IMR-90 (cell line): ENCODE results near the gene SPATA13. TPM values are rescaled to one million over a fixed set of nuclear protein-coding genes. Genes with fewer than 3 reads are reported as not detected.

Source experiments
- ATAC-seq: fragments of 200-7000 bp; cut with Tn5 transposase; 2 replicates; pipeline ENCODE4 v1.9.1; 2020; ENCODE audit warnings: low read depth, mild to moderate bottlenecking, moderate library complexity
- BruUV-seq: library from RNA; stranded (reverse); fragments of 400-500 nt; replicated peaks from 2 replicates; lab custom pipeline; 2021; lab: Mats Ljungman, UMichigan
- CTCF ChIA-PET: fragments of 300-600 bp; formaldehyde crosslinking; extraction: SDS; loops from one replicate; lab custom pipeline; 2021; ENCODE audit warnings: antibody characterized with exemption; lab: Yijun Ruan, JAX
- POLR2A ChIA-PET: fragments of 300-600 bp; sonication (Branson Sonifier 250); formaldehyde crosslinking; loops from one replicate; lab custom pipeline; 2022; ENCODE audit warnings: antibody characterized with exemption; ENCODE audit not compliant: unreplicated experiment; lab: Charles Lee
- DNase-seq: peaks from one replicate; pipeline ENCODE4 v3.0.0; 2013
- H2AFZ ChIP-seq: replicated peaks from 2 replicates; pipeline ENCODE3; 2013; ENCODE audit warnings: low read length, mild to moderate bottlenecking; ENCODE audit not compliant: poor library complexity
- H2AK5ac ChIP-seq: 2 replicates; pipeline ENCODE4 v1.6.1; 2013; ENCODE audit warnings: low read depth, low read length, inconsistent platforms
- H2AK9ac ChIP-seq: replicated peaks from 2 replicates; pipeline ENCODE3; 2013; ENCODE audit warnings: mild to moderate bottlenecking, low read depth, low read length, moderate library complexity; ENCODE audit not compliant: poor library complexity
- H2BK120ac ChIP-seq: 2 replicates; pipeline ENCODE4 v1.6.1; 2013; ENCODE audit warnings: low read depth, low read length, inconsistent platforms
- H2BK15ac ChIP-seq: 3 replicates; pipeline ENCODE4 v1.6.1; 2013; ENCODE audit warnings: low read depth, low read length, inconsistent platforms
- H2BK20ac ChIP-seq: 2 replicates; pipeline ENCODE4 v1.6.1; 2013; ENCODE audit warnings: low read depth, mild to moderate bottlenecking, inconsistent platforms, low read length, moderate library complexity
- H2BK5ac ChIP-seq: 2 replicates; pipeline ENCODE4 v1.6.1; 2013; ENCODE audit warnings: mild to moderate bottlenecking, low read depth, low read length, inconsistent platforms; ENCODE audit not compliant: poor library complexity, severe bottlenecking
- H3K14ac ChIP-seq: replicated peaks from 2 replicates; pipeline ENCODE4 v1.6.1; 2013; ENCODE audit warnings: low read depth, low read length, inconsistent platforms
- H3K18ac ChIP-seq: 2 replicates; pipeline ENCODE4 v1.6.1; 2013; ENCODE audit warnings: low read depth, low read length, control low read depth
- H3K23ac ChIP-seq: 2 replicates; pipeline ENCODE4 v1.6.1; 2013; ENCODE audit warnings: low read depth, low read length, inconsistent platforms
- H3K27ac ChIP-seq: 2 replicates; pipeline ENCODE4 v1.5.1; 2013; ENCODE audit warnings: mild to moderate bottlenecking, control low read depth, low read length; ENCODE audit not compliant: insufficient read depth
- H3K27me3 ChIP-seq: 2 replicates; pipeline ENCODE4 v1.6.1; 2013; ENCODE audit warnings: low read length; ENCODE audit not compliant: control insufficient read depth, insufficient read depth
- H3K36me3 ChIP-seq: 2 replicates; pipeline ENCODE4 v1.6.1; 2013; ENCODE audit warnings: low read length, mixed read lengths; ENCODE audit not compliant: control insufficient read depth, insufficient read depth
- H3K4ac ChIP-seq: 2 replicates; pipeline ENCODE4 v1.6.1; 2013; ENCODE audit warnings: low read depth, low read length, inconsistent platforms
- H3K4me1 ChIP-seq: 2 replicates; pipeline ENCODE4 v1.6.1; 2013; ENCODE audit warnings: low read length, mixed read lengths; ENCODE audit not compliant: control insufficient read depth, insufficient read depth
- H3K4me2 ChIP-seq: 2 replicates; pipeline ENCODE4 v1.6.1; 2013; ENCODE audit warnings: low read depth, mild to moderate bottlenecking, control low read depth, low read length, moderate library complexity
- H3K4me3 ChIP-seq: 2 replicates; pipeline ENCODE4 v1.5.1; 2013; ENCODE audit warnings: low read depth, mild to moderate bottlenecking, control low read depth, low read length, moderate library complexity; ENCODE audit not compliant: insufficient read depth
- H3K56ac ChIP-seq: 2 replicates; pipeline ENCODE4 v1.6.1; 2013; ENCODE audit warnings: low read length, inconsistent platforms; ENCODE audit not compliant: insufficient read depth; ENCODE audit errors: extremely low read depth
- H3K79me1 ChIP-seq, 2 experiments: 2 replicates each; pipeline ENCODE4 v1.6.1; 2013; ENCODE audit warnings: low read length in 2 of 2, inconsistent platforms in 1 of 2, low read depth in 1 of 2
- H3K9ac ChIP-seq: 2 replicates; pipeline ENCODE4 v1.6.1; 2013; ENCODE audit warnings: low read depth, low read length, control low read depth
- H3K9me1 ChIP-seq: 2 replicates; pipeline ENCODE4 v1.6.1; 2013; ENCODE audit warnings: low read length, inconsistent platforms; ENCODE audit not compliant: insufficient read depth
- H3K9me3 ChIP-seq: 2 replicates; pipeline ENCODE4 v1.6.1; 2013; ENCODE audit warnings: low read length; ENCODE audit not compliant: control insufficient read depth, insufficient read depth
- H4K20me1 ChIP-seq: 2 replicates; pipeline ENCODE4 v1.6.1; 2013; ENCODE audit warnings: low read length, inconsistent platforms; ENCODE audit not compliant: insufficient read depth
- H4K5ac ChIP-seq: 2 replicates; pipeline ENCODE4 v1.6.1; 2013; ENCODE audit warnings: mild to moderate bottlenecking, low read depth, low read length, control low read depth
- H4K8ac ChIP-seq, 2 experiments: 2 replicates each; pipeline ENCODE4 v1.6.1; 2013; ENCODE audit warnings: low read depth in 2 of 2, low read length in 2 of 2, control low read depth in 1 of 2, inconsistent platforms in 1 of 2
- H4K91ac ChIP-seq: 2 replicates; pipeline ENCODE4 v1.6.1; 2013; ENCODE audit warnings: low read depth, low read length, inconsistent platforms; ENCODE audit not compliant: insufficient read depth
- BHLHE40 ChIP-seq: fragments of 150-350 bp; IDR thresholded peaks from 2 replicates; pipeline ENCODE4 v1.6.1; 2016; ENCODE audit warnings: mild to moderate bottlenecking, low read depth, low read length
- CTCF ChIP-seq: conservative IDR thresholded peaks from 2 replicates; pipeline ENCODE4 v1.5.1; 2012; ENCODE audit warnings: mild to moderate bottlenecking, low read depth, low read length, improper control_type of control experiment
- ELK1 ChIP-seq: fragments of 150-350 bp; IDR thresholded peaks from 2 replicates; pipeline ENCODE4 v1.6.1; 2016; ENCODE audit warnings: low read depth, mild to moderate bottlenecking, low read length, moderate library complexity, borderline replicate concordance
- FOS ChIP-seq: fragments of 150-350 bp; IDR thresholded peaks from 2 replicates; pipeline ENCODE4 v1.6.1; 2016; ENCODE audit warnings: low read depth, low read length
- MAFK ChIP-seq: IDR thresholded peaks from 2 replicates; pipeline ENCODE4 v1.6.1; 2012; ENCODE audit warnings: low read depth, low read length, improper control_type of control experiment
- MXI1 ChIP-seq: IDR thresholded peaks from 2 replicates; pipeline ENCODE4 v1.6.1; 2012; ENCODE audit warnings: low read depth, mild to moderate bottlenecking, low read length, moderate library complexity, borderline replicate concordance
- NFE2L2 ChIP-seq: fragments of 150-350 bp; IDR thresholded peaks from 2 replicates; pipeline ENCODE4 v1.6.1; 2016; ENCODE audit warnings: low read depth, mild to moderate bottlenecking, low read length
- POLR2A ChIP-seq: IDR thresholded peaks from 2 replicates; pipeline ENCODE4 v1.6.1; 2012; ENCODE audit warnings: mild to moderate bottlenecking, low read depth, low read length
- RAD21 ChIP-seq: IDR thresholded peaks from 2 replicates; pipeline ENCODE4 v1.6.1; 2012; ENCODE audit warnings: low read length, improper control_type of control experiment
- RCOR1 ChIP-seq: IDR thresholded peaks from 2 replicates; pipeline ENCODE4 v1.6.1; 2012; ENCODE audit warnings: mild to moderate bottlenecking, low read length, improper control_type of control experiment; ENCODE audit not compliant: insufficient replicate concordance
- RFX5 ChIP-seq: IDR thresholded peaks from 2 replicates; pipeline ENCODE4 v1.8.0; 2012; ENCODE audit warnings: low read depth, mild to moderate bottlenecking, low read length, moderate library complexity
- SMC3 ChIP-seq: fragments of 150-350 bp; IDR thresholded peaks from 2 replicates; pipeline ENCODE4 v1.6.1; 2016; ENCODE audit warnings: low read depth, mild to moderate bottlenecking, antibody characterized with exemption, low read length, moderate library complexity
- WGBS, 2 experiments: methylation state at CpG; one replicate each; pipeline versions ENCODE4 v1.1.5 to v1.1.7; 2013; ENCODE audit warnings: missing lambda C conversion rate in 2 of 2; ENCODE audit not compliant: insufficient read length in 1 of 2; ENCODE audit errors: extremely low coverage in 2 of 2; 5-methylcytosine and 5-hydroxymethylcytosine counted together
- dilution Hi-C: fragments of 300-500 bp; cut with HindIII; formaldehyde crosslinking; loops from one replicate; pipeline ENCODE4 v1.14.3; 2018; ENCODE audit warnings: low sequenced_read_pairs; ENCODE audit not compliant: unreplicated experiment
- in situ Hi-C: fragments of 300-500 bp; cut with MboI; formaldehyde crosslinking; loops from 3 replicates; pipeline ENCODE4 v1.14.3; 2019; ENCODE audit warnings: low sequenced_read_pairs, inconsistent platforms, mixed read lengths
- intact Hi-C: fragments of 100-400 bp; cut with micrococcal nuclease; formaldehyde crosslinking; loops from 2 replicates; pipeline ENCODE4 v1.10.0; 2022
- polyA plus RNA-seq, 3 experiments: library from polyadenylated mRNA; depleted of rRNA; stranded (reverse); fragments of >200 nt; gene quantifications; 2 replicates each; pipeline ENCODE4 v1.2.3, GENCODE V29; 2012; ENCODE audit warnings: low replicate concordance in 1 of 3
- total RNA-seq: library from RNA; depleted of rRNA; stranded (reverse); fragments of >200 nt; gene quantifications from 2 replicates; pipeline ENCODE4 v1.2.3, GENCODE V29; 2012
- TF ChIP-seq, protein P1 (sequence below): fragments of 150-350 bp; IDR thresholded peaks from 2 replicates; pipeline ENCODE4 v1.6.1; 2017; ENCODE audit warnings: mild to moderate bottlenecking, antibody characterized with exemption, low read length, low read depth

Gene SPATA13
- total and polyA plus RNA-seq, 2 of the 4 experiments (the other 2 are of a cell fraction), result 10.5 to 12.5 TPM

DNA sequence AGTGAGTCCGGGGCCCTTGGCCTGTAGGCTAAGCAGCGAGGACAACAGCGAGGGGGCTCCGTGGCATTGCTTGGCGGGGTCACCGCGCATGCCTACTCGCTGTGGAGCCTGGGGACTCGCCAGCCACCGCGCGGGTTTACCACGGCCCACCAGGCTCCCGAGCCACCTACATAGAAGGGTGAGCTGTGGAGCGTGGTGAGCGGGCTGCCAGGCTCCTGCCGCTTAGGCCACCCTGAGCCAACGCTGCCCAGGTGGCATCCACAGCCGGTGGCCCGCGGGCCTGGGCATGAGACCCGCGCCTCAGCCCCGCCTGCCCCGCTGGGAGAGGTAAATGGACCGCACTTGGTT lies 180.1 kb downstream of the SPATA13 start:
- no peak overlapping the region for H3K18ac ChIP-seq
- H3K56ac ChIP-seq, result no peak overlapping the region
- H2BK5ac ChIP-seq, result no peak overlapping the region
- H3K4me1 ChIP-seq, result peaks cover 2% of the 10 kb centered on the region; the same call in 1 of the 2 replicates
- H3K36me3 ChIP-seq, result no peaks in the 10 kb centered on the region
- no peak for TF ChIP-seq CTCF
- no peak for TF ChIP-seq NFE2L2
- TF ChIP-seq RFX5, result no peak
- TF ChIP-seq, protein P1, sequence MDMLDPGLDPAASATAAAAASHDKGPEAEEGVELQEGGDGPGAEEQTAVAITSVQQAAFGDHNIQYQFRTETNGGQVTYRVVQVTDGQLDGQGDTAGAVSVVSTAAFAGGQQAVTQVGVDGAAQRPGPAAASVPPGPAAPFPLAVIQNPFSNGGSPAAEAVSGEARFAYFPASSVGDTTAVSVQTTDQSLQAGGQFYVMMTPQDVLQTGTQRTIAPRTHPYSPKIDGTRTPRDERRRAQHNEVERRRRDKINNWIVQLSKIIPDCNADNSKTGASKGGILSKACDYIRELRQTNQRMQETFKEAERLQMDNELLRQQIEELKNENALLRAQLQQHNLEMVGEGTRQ, result no peak
- TF ChIP-seq FOS, result no peak
- TF ChIP-seq MXI1, result no peak
- no peak for TF ChIP-seq BHLHE40
- TF ChIP-seq RCOR1, result no peak
- no peak for TF ChIP-seq POLR2A
- no peak for TF ChIP-seq SMC3
- TF ChIP-seq MAFK, result no peak
- TF ChIP-seq RAD21, result no peak
- TF ChIP-seq ELK1, result no peak
- H3K27me3 ChIP-seq, result peaks cover under 1% of the 10 kb centered on the region; the same call in 1 of the 2 replicates
- 87% methylated on average over 12 of the region's 26 CpGs; no CpG with 5 or more reads in 1 of the 2 experiments for WGBS, 2 experiments
- H3K4ac ChIP-seq, result no peak overlapping the region
- no peak overlapping the region for H3K14ac ChIP-seq
- no peak overlapping the region for H2BK120ac ChIP-seq
- no peak for DNase-seq
- ChIA-PET CTCF (no interaction called here), POLR2A (no interaction called here)
- H4K91ac ChIP-seq, result no peak overlapping the region
- H3K4me2 ChIP-seq, result no peak overlapping the region
- H2BK20ac ChIP-seq, result no peak overlapping the region
- in situ Hi-C loops (no loop called here), intact Hi-C loops (no loop called here), dilution Hi-C loops (no loop called here)
- peaks cover 3% of the 10 kb centered on the region; the same call in 1 of the 2 replicates for H3K9me1 ChIP-seq
- H4K20me1 ChIP-seq, result no peaks in the 10 kb centered on the region
- H2AK9ac ChIP-seq, result no peak overlapping the region
- H3K4me3 ChIP-seq, result no peak overlapping the region
- H3K9me3 ChIP-seq, result no peaks in the 10 kb centered on the region
- no peak overlapping the region for H2AFZ ChIP-seq
- no peak overlapping the region for H2AK5ac ChIP-seq
- H4K5ac ChIP-seq, result no peak overlapping the region
- H3K23ac ChIP-seq, result no peak overlapping the region
- no peaks in the 10 kb centered on the region for H3K79me1 ChIP-seq
- BruUV-seq, result no TSS peak
- H2BK15ac ChIP-seq, result no peak overlapping the region
- no peak for ATAC-seq
- H3K27ac ChIP-seq, result no peak overlapping the region
- no peak overlapping the region for H3K9ac ChIP-seq
- no peak overlapping the region for H4K8ac ChIP-seq
